ENCODE results near the gene CCNYL1. TPM values are rescaled to one million over a fixed set of nuclear protein-coding genes. Genes with fewer than 3 reads are reported as not detected.
A peak's percentile ranks its signal among the peaks of the same experiment; 100 is the strongest.
"Not testable (repeated sequence)": the region's sequence is repeated elsewhere in the genome, so short reads cannot be mapped to it uniquely, and the experiment has no call there.

CCNYL1 gene
- total RNA-seq, 2 experiments from 2014 or later = 2.5 to 2.7 TPM

DNA sequence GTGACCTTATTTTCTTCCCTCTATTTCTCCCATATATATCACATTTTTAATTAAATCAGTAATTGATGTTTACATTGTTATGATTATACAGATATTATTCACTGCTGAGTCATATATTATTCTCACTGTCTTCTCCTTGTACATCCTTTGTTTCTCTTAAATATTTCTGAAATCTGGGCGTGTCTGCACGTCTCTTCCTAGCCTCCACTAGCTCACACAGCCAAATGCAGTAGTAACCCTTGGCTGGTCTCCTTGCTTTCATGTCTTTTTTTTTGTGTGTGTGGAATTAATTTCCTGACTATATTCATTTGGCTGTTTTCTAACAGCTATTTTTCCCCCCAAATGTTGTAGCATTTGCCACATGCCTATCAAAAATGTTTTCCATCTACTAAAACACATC is 15.8 kb downstream of the CCNYL1 start:
- H3K9me3 Mint-ChIP-seq = no peaks in the 10 kb centered on the region
- H3K4me1 Mint-ChIP-seq (ENCODE audit: low read depth) = peaks cover 39% of the 10 kb centered on the region
- no peaks in the 10 kb centered on the region for H3K27me3 Mint-ChIP-seq (ENCODE audit: low read depth)
- intact Hi-C loops (cut with micrococcal nuclease) = no loop called here
- H3K4me3 Mint-ChIP-seq = no peak overlapping the region
- CTCF ChIA-PET = interaction anchor here (0.6 to 1.8 kb wide), 6 partner anchors 9 to 246 kb away, joined by 3 to 5 read pairs (median 3); no protein-coding TSS in a partner anchor
- no peak overlapping the region for H3K27ac Mint-ChIP-seq
- H3K36me3 Mint-ChIP-seq (ENCODE audit: low read depth) = peaks cover 9% of the 10 kb centered on the region
- no peak for DNase-seq

DNA sequence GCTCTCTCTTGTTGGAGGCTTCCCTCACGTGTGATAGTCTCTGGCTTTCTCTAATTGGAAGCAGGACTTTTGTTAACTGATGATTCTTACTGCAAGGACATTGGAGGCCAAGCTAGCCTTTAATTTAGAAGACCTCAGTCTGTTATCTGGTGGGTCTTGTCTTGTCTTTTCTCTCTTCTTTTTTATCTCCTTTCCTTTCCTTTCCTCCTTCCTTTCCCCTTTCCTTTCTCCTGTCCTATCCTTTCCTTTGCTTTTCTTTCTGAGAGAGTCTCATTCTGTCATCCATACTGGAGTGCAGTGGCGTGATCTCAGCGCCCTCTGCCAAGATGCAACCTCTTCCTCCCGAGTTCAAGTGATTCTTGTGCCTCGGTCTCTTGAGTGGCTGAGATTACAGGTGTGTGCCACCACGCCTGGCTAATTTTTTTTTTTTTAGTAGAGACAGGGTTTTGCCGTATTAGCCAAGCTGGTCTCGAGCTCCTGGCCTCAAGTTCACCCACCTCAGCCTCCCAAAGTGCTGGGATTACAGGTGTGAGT is 18.1 kb downstream of the CCNYL1 start:
- intact Hi-C loops (cut with micrococcal nuclease) = no loop called here
- H3K36me3 Mint-ChIP-seq (ENCODE audit: low read depth) = peaks cover 10% of the 10 kb centered on the region
- no peaks in the 10 kb centered on the region for H3K27me3 Mint-ChIP-seq (ENCODE audit: low read depth)
- CTCF ChIA-PET = no interaction called here
- H3K27ac Mint-ChIP-seq = no peak overlapping the region
- H3K9me3 Mint-ChIP-seq = no peaks in the 10 kb centered on the region
- H3K4me3 Mint-ChIP-seq = no peak overlapping the region
- H3K4me1 Mint-ChIP-seq (ENCODE audit: low read depth) = peaks cover 20% of the 10 kb centered on the region
- DNase-seq = no peak

DNA sequence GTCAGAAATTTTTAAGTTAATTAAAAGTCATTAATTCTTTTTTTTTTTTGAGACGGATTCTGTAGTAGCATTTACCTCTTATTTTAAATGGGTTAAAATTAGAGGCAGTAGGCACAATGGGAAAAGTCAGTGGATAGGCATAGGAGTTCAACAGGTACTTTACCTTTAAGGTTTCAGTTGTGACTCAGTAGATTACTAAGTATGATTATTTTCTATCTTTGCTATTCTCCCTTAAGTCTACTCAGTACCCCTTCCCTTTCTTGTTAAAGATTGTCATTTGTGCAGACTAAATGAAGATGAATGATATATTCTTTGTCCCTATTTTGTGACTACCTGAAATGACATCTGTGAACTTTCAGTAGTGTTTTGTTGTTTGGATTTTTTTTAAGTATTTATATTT is 19.7 kb downstream of the CCNYL1 start:
- H3K4me3 Mint-ChIP-seq = no peak overlapping the region
- no peak overlapping the region for H3K27ac Mint-ChIP-seq
- intact Hi-C loops (cut with micrococcal nuclease) = no loop called here
- no peaks in the 10 kb centered on the region for H3K27me3 Mint-ChIP-seq (ENCODE audit: low read depth)
- no peak for DNase-seq
- peaks cover 12% of the 10 kb centered on the region for H3K36me3 Mint-ChIP-seq (ENCODE audit: low read depth)
- H3K4me1 Mint-ChIP-seq (ENCODE audit: low read depth) = peaks cover 13% of the 10 kb centered on the region
- no peaks in the 10 kb centered on the region for H3K9me3 Mint-ChIP-seq
- CTCF ChIA-PET = no interaction called here

DNA sequence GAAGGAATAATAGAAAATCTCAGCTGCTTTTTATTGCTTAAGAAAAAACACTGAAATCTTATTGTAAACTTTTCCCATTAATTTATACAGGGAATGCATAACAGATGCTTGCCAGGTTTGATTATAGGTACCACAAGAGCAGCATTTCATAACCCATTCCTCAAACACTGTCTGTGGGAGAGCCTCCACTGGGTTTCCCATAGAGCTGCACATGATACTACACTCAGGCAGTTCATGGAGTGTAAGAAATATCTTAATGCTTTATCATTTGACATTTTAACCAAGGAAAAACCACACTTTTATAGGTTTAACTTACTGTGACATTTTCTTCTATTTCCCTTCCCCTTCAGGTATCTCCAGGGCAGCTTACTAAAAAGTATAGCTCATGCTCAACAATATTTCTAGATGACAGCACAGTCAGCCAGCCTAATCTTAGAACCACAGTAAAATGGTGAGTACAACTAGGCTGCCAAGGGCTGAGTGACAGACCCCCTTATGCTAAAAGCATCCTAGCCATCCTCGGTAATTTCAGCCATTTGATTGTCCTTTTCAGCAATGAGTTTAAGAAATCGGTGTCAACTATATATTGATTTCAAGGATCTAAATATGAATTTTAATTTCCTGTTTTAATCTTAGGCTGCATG is 22.3 kb downstream of the CCNYL1 start:
- CTCF ChIA-PET = interaction anchor here (1.4 to 1.5 kb wide), 2 partner anchors 9 to 11 kb away, joined by 4 to 7 read pairs; no protein-coding TSS in a partner anchor
- H3K9me3 Mint-ChIP-seq = no peaks in the 10 kb centered on the region

DNA sequence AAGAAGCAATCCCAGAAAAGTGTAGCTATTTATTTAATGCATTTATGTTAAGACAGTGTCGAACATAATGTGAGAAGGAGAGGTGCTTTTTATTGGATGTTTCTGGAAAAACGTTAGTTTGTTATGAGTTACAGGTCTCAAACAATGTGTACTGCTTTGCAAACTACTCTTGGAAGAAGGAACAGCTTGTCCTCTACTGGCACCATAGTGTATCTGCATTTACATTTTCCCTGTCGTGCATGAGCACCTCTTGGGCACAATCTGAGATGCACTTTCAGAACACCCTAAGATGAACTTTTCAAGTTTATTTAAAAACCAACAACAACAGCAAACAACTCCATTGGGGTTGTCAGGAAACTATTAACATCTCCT is 22.8 kb downstream of the CCNYL1 start:
- no peak overlapping the region for H3K4me3 Mint-ChIP-seq
- H3K27me3 Mint-ChIP-seq (ENCODE audit: low read depth) = no peaks in the 10 kb centered on the region
- CTCF ChIA-PET = interaction anchor here (1.4 to 1.5 kb wide), 2 partner anchors 10 to 11 kb away, joined by 4 to 7 read pairs; no protein-coding TSS in a partner anchor
- peaks cover 2% of the 10 kb centered on the region for H3K4me1 Mint-ChIP-seq (ENCODE audit: low read depth)
- no peak for DNase-seq
- H3K36me3 Mint-ChIP-seq (ENCODE audit: low read depth) = peaks cover 11% of the 10 kb centered on the region
- intact Hi-C loops (cut with micrococcal nuclease) = no loop called here
- no peaks in the 10 kb centered on the region for H3K9me3 Mint-ChIP-seq
- no peak overlapping the region for H3K27ac Mint-ChIP-seq

More for the DNA sequence above, 22.3 kb downstream of the CCNYL1 start:
- DNase-seq = no peak
- Mint-ChIP-seq H3K27ac (no peak overlapping the region), H3K4me3 (no peak overlapping the region), H3K27me3 (ENCODE audit: low read depth) (no peaks in the 10 kb centered on the region), H3K36me3 (ENCODE audit: low read depth) (peaks cover 12% of the 10 kb centered on the region), H3K4me1 (ENCODE audit: low read depth) (peaks cover 2% of the 10 kb centered on the region)
- intact Hi-C loops (cut with micrococcal nuclease) = no loop called here

DNA sequence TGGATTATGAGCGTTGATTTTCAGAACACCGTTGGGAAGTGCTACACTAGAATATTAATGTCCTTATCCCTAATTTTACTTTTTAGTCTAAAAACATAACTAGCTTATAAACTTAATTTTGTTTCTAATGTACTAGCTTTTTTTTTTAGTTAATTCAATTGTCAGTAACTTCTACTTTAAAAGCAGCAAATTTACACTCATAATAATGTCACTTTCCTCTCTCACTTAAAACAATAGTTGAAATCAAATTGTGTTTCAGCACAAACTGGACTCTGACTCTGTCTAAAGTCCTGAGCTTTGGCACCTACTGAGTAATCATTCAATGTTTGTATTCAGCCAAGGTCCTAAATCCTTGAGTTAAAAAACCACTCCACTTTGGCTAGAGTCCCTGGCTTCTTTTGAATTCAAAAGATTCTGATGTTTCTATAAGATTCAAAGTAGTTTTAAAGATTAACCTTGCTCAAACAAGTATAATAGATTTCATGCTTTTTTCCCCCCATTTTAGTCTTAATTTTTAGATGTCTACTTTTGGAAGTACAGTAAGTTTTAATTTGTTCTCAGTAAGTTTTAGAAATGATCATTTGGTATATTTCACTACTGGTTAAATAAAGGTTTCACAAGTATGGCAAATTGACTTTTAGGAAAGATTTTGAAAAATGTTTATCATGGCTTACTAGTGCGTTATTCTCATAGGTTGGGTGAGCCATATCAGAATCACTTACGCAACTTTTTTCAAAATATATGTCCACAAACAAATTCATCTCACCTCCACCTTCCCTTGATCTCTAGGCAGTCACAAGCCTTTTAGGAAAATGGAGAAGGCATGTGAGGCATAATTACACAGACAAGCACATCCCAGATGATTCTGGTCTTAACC is 23.4 kb downstream of the CCNYL1 start:
- Mint-ChIP-seq H3K4me1 (ENCODE audit: low read depth) (peaks cover 2% of the 10 kb centered on the region), H3K27ac (no peak overlapping the region), H3K36me3 (ENCODE audit: low read depth) (peaks cover 7% of the 10 kb centered on the region), H3K9me3 (no peaks in the 10 kb centered on the region), H3K27me3 (ENCODE audit: low read depth) (no peaks in the 10 kb centered on the region), H3K4me3 (no peak overlapping the region)
- intact Hi-C loops (cut with micrococcal nuclease) = no loop called here
- DNase-seq = no peak
- CTCF ChIA-PET = interaction anchor here (1.4 to 1.5 kb wide), 2 partner anchors 10 kb away, joined by 4 to 7 read pairs; no protein-coding TSS in a partner anchor

DNA sequence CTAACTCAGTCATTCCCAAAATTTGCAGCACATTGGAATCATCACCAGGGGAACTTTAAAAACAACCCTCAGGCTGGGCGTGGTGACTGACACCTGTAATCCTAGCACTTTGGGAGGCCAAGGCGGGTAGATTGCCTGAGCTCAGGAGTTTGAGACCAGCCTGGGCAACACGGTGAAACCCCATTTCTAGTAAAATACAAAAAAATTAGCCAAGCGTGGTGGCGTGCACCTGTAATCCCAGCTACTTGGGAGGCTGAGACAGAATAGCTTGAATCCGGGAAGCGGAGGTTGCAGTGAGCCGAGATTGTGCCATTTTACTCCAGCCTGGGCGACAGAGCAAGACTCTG is 24.0 kb downstream of the CCNYL1 start:
- H3K4me1 Mint-ChIP-seq (ENCODE audit: low read depth); DNase-seq; intact Hi-C loops (cut with micrococcal nuclease); H3K4me3 Mint-ChIP-seq; H3K27me3 Mint-ChIP-seq (ENCODE audit: low read depth); CTCF ChIA-PET; H3K36me3 Mint-ChIP-seq (ENCODE audit: low read depth); H3K9me3 Mint-ChIP-seq; H3K27ac Mint-ChIP-seq: not testable (repeated sequence)

DNA sequence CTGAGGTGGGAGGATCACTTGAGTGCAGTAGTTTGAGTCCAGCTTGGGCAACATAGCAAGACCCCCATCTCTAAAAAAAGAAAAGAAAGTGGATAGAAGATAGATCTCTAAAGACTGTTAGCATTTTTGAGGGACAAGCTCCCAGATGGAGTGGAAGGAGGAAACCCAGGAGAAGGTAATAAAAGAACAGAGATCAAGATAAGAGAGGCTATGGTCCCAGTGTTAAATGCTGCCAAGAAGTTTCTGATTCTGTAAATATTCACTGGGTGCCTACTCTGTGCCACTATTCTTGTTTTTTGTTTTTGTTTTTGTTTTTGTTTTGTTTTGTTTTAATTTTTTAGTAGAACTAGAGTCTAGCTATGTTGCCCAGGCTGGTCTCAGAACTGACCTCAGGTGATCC is 32.1 kb downstream of the CCNYL1 start:
- Mint-ChIP-seq H3K36me3 (ENCODE audit: low read depth) (peaks cover 2% of the 10 kb centered on the region), H3K4me1 (ENCODE audit: low read depth) (no peaks in the 10 kb centered on the region), H3K4me3 (no peak overlapping the region), H3K27me3 (ENCODE audit: low read depth) (no peaks in the 10 kb centered on the region), H3K27ac (no peak overlapping the region), H3K9me3 (no peaks in the 10 kb centered on the region)
- intact Hi-C loops (cut with micrococcal nuclease) = no loop called here
- DNase-seq = no peak
- CTCF ChIA-PET = interaction anchor here (0.6 to 4.5 kb wide), 7 partner anchors 16 to 682 kb away, joined by 3 to 54 read pairs (median 3); no protein-coding TSS in a partner anchor

DNA sequence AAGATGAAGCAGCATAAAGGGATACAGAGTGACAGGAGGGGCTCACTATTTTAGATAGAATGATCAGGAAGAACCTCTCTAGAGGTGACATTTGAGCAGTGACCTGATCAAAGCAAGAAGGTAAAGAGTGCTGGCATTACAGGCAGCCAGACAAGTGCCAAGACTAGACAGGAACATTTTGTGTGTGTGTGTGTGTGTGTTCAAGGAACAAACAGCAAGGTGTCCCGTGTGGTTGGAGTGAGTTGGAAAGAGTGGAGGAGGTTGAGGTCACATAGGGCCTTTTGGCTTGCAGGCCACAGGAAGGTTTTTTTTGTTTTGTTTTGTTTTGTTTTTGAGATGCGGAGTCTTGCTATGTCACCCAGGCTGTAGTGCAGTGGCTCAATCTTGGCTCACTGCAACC is 32.6 kb downstream of the CCNYL1 start:
- intact Hi-C loops (cut with micrococcal nuclease) = no loop called here
- Mint-ChIP-seq H3K9me3 (no peaks in the 10 kb centered on the region), H3K4me3 (no peak overlapping the region), H3K4me1 (ENCODE audit: low read depth) (no peaks in the 10 kb centered on the region), H3K27me3 (ENCODE audit: low read depth) (no peaks in the 10 kb centered on the region), H3K27ac (no peak overlapping the region), H3K36me3 (ENCODE audit: low read depth) (peaks cover 2% of the 10 kb centered on the region)
- CTCF ChIA-PET = interaction anchor here (0.9 to 4.5 kb wide), 4 partner anchors 17 to 297 kb away, joined by 3 to 54 read pairs (median 4); no protein-coding TSS in a partner anchor
- DNase-seq = no peak

DNA sequence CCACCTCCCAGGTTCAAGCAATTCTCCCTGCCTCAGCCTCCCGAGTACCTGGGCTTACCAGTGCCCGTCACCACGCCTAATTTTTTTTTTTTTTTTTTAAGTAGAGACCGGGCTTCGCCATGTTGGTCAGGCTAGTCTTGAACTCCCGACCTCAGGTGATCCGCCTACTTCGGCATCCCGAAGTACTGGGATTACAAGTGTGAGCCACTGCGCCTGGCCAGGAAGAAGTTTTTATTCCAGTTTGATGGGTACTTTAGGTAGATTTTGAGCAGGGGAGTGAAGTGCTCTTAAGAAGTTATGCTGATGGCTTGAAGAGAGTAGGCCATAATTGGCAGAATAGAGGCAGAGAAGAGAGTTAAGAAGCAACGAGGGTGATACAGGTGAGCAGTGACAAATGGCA is 33.0 kb downstream of the CCNYL1 start:
- no peak for DNase-seq
- H3K4me1 Mint-ChIP-seq (ENCODE audit: low read depth) = no peaks in the 10 kb centered on the region
- H3K4me3 Mint-ChIP-seq = no peak overlapping the region
- peaks cover 2% of the 10 kb centered on the region for H3K36me3 Mint-ChIP-seq (ENCODE audit: low read depth)
- CTCF ChIA-PET = interaction anchor here (1.1 to 4.5 kb wide), 4 partner anchors 10 to 327 kb away, joined by 4 to 54 read pairs (median 18); no protein-coding TSS in a partner anchor
- intact Hi-C loops (cut with micrococcal nuclease) = no loop called here
- H3K9me3 Mint-ChIP-seq = no peaks in the 10 kb centered on the region
- no peaks in the 10 kb centered on the region for H3K27me3 Mint-ChIP-seq (ENCODE audit: low read depth)
- no peak overlapping the region for H3K27ac Mint-ChIP-seq

DNA sequence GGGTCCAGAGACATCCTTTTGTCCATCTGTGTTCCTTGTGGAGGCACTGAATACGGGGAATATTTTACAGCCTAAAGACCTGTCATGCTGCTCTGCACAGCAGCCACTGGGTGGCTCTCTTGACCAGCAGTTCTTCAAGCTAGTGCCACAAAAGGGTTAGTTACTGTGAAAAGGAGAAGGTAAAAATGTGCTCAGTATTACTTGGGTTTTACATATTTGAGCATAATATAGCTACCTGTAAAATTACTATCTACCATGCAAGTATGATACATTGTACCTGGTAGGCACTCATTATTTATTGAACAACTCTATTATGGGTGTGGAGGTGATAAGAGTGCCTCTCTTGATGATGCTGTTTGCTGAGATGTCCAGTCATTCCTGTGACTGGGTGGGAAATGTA is 34.7 kb downstream of the CCNYL1 start:
- Mint-ChIP-seq H3K36me3 (ENCODE audit: low read depth) (peaks cover 3% of the 10 kb centered on the region), H3K27me3 (ENCODE audit: low read depth) (no peaks in the 10 kb centered on the region), H3K9me3 (no peaks in the 10 kb centered on the region), H3K27ac (no peak overlapping the region), H3K4me1 (ENCODE audit: low read depth) (no peaks in the 10 kb centered on the region), H3K4me3 (no peak overlapping the region)
- intact Hi-C loops (cut with micrococcal nuclease) = loop anchor here (1.0 kb wide), 5 partner anchors 227 to 326 kb away; no protein-coding TSS in a partner anchor
- peak; percentile 62 for DNase-seq
- CTCF ChIA-PET = interaction anchor here (0.7 to 4.5 kb wide), 22 partner anchors 8 to 325 kb away, joined by 3 to 54 read pairs (median 4); partner anchors contain the start of gene PLEKHM3
